Progenitor cell of endocrine pancreas (in vitro differentiated cells): Measurements from ENCODE around the gene BTBD9. TPM values are rescaled to one million over a fixed set of nuclear protein-coding genes. Genes with fewer than 3 reads are reported as not detected.

ENCODE experiments used
- DNase-seq: peaks from one replicate; pipeline ENCODE4 v3.0.0; 2021; ENCODE audit warnings: low spot score; ENCODE audit not compliant: unreplicated experiment
- H3K27ac Mint-ChIP-seq: 2 replicates; pipeline ENCODE4 v1.8.0; 2021; ENCODE audit warnings: mild to moderate bottlenecking, moderate library complexity, mixed read lengths
- H3K27me3 Mint-ChIP-seq: 2 replicates; pipeline ENCODE4 v1.8.0; 2021; ENCODE audit warnings: mixed read lengths
- H3K36me3 Mint-ChIP-seq: 2 replicates; pipeline ENCODE4 v1.8.0; 2022; ENCODE audit warnings: mixed read lengths; ENCODE audit not compliant: insufficient read depth
- H3K4me1 Mint-ChIP-seq: 2 replicates; pipeline ENCODE4 v1.8.0; 2021; ENCODE audit warnings: low read depth, mixed read lengths
- H3K4me3 Mint-ChIP-seq: 2 replicates; pipeline ENCODE4 v1.8.0; 2021; ENCODE audit warnings: low read depth, mild to moderate bottlenecking, moderate library complexity, mixed read lengths
- H3K9me3 Mint-ChIP-seq: 2 replicates; pipeline ENCODE4 v1.8.0; 2021; ENCODE audit warnings: low read depth, mixed read lengths
- CTCF ChIP-seq: fragments of 200-600 bp; sonication (generic); IDR thresholded peaks from one replicate; pipeline ENCODE4 v1.5.0; 2021; ENCODE audit warnings: antibody characterized with exemption, mild to moderate bottlenecking; ENCODE audit not compliant: unreplicated experiment
- total RNA-seq: library from RNA; stranded (reverse); gene quantifications from 2 replicates; pipeline ENCODE4 v1.2.1, GENCODE V29; 2021

Gene BTBD9
- total RNA-seq, 1 donor from 2014 or later: 25.9 TPM

- no peaks in the 10 kb centered on the region for H3K36me3 Mint-ChIP-seq
- TF ChIP-seq CTCF: no peak
- no peak overlapping the region for H3K4me3 Mint-ChIP-seq
- peaks cover 4% of the 10 kb centered on the region for H3K4me1 Mint-ChIP-seq
- peaks cover 3% of the 10 kb centered on the region for H3K9me3 Mint-ChIP-seq
- H3K27ac Mint-ChIP-seq: no peak overlapping the region
- no peak for DNase-seq
- no peaks in the 10 kb centered on the region for H3K27me3 Mint-ChIP-seq
Observed at GRCh38 chr6:38316099-38316868, 323.4 kb downstream of the BTBD9 start.

- no peak overlapping the region for H3K4me3 Mint-ChIP-seq
- H3K27ac Mint-ChIP-seq: no peak overlapping the region
- peaks cover 2% of the 10 kb centered on the region for H3K4me1 Mint-ChIP-seq
- H3K9me3 Mint-ChIP-seq: peaks cover 3% of the 10 kb centered on the region
- no peaks in the 10 kb centered on the region for H3K27me3 Mint-ChIP-seq
- DNase-seq: no peak
- H3K36me3 Mint-ChIP-seq: no peaks in the 10 kb centered on the region
- no peak for TF ChIP-seq CTCF
Observed at GRCh38 chr6:38311201-38311600, 328.5 kb downstream of the BTBD9 start.

GRCh38 chr6:38310061-38310460, 329.7 kb downstream of the BTBD9 start:
- Mint-ChIP-seq H3K36me3 (no peaks in the 10 kb centered on the region), H3K27ac (no peak overlapping the region), H3K4me1 (peaks cover 2% of the 10 kb centered on the region), H3K9me3 (peaks cover 1% of the 10 kb centered on the region), H3K4me3 (no peak overlapping the region), H3K27me3 (no peaks in the 10 kb centered on the region)
- TF ChIP-seq CTCF: no peak
- no peak for DNase-seq

- no peak for DNase-seq
- H3K36me3 Mint-ChIP-seq: no peaks in the 10 kb centered on the region
- no peaks in the 10 kb centered on the region for H3K27me3 Mint-ChIP-seq
- H3K9me3 Mint-ChIP-seq: no peaks in the 10 kb centered on the region
- no peak overlapping the region for H3K4me3 Mint-ChIP-seq
- TF ChIP-seq CTCF: no peak
- H3K4me1 Mint-ChIP-seq: peaks cover 2% of the 10 kb centered on the region
- no peak overlapping the region for H3K27ac Mint-ChIP-seq
Observed at GRCh38 chr6:38307740-38308139, 332.0 kb downstream of the BTBD9 start.

- Mint-ChIP-seq H3K4me3 (no peak overlapping the region), H3K27me3 (no peaks in the 10 kb centered on the region), H3K9me3 (no peaks in the 10 kb centered on the region), H3K27ac (no peak overlapping the region), H3K4me1 (peaks cover 2% of the 10 kb centered on the region), H3K36me3 (no peaks in the 10 kb centered on the region)
- no peak for DNase-seq
- TF ChIP-seq CTCF: no peak
Observed at GRCh38 chr6:38306931-38307330, 332.8 kb downstream of the BTBD9 start.
